Calu3 (cell line): Measurements from ENCODE around the gene MACF1. TPM values are rescaled to one million over a fixed set of nuclear protein-coding genes. Genes with fewer than 3 reads are reported as not detected.
"Not testable (repeated sequence)": the region's sequence is repeated elsewhere in the genome, so short reads cannot be mapped to it uniquely, and the experiment has no call there.

Experiments
- BruUV-seq: library from RNA; stranded (reverse); fragments of 400-500 nt; replicated peaks from 2 replicates; lab custom pipeline; 2021; lab: Mats Ljungman, UMichigan
- CTCF ChIA-PET: fragments of 300-600 bp; sonication (Branson Sonifier 250); formaldehyde crosslinking; loops from one replicate; lab custom pipeline; 2022; ENCODE audit warnings: antibody characterized with exemption; lab: Charles Lee
- DNase-seq: peaks from one replicate; pipeline ENCODE4 v3.0.0; 2022
- H3K27ac Mint-ChIP-seq: one replicate; pipeline ENCODE4 v1.8.0; 2022; ENCODE audit warnings: mixed read lengths; ENCODE audit not compliant: unreplicated experiment
- H3K27me3 Mint-ChIP-seq: one replicate; pipeline ENCODE4 v1.8.0; 2022; ENCODE audit warnings: mixed read lengths; ENCODE audit not compliant: unreplicated experiment
- H3K36me3 Mint-ChIP-seq: one replicate; pipeline ENCODE4 v1.8.0; 2022; ENCODE audit warnings: mild to moderate bottlenecking, moderate library complexity, mixed read lengths; ENCODE audit not compliant: insufficient read depth, unreplicated experiment
- H3K4me1 Mint-ChIP-seq: one replicate; pipeline ENCODE4 v1.8.0; 2022; ENCODE audit warnings: mild to moderate bottlenecking, low read depth, mixed read lengths; ENCODE audit not compliant: unreplicated experiment
- H3K4me3 Mint-ChIP-seq: one replicate; pipeline ENCODE4 v1.8.0; 2022; ENCODE audit warnings: mild to moderate bottlenecking, low read depth, moderate library complexity, mixed read lengths; ENCODE audit not compliant: unreplicated experiment
- H3K9me3 Mint-ChIP-seq: one replicate; pipeline ENCODE4 v1.8.0; 2022; ENCODE audit warnings: low read depth, mixed read lengths; ENCODE audit not compliant: unreplicated experiment
- CTCF ChIP-seq: fragments of 200-600 bp; IDR thresholded peaks from one replicate; pipeline ENCODE4 v1.8.0; 2022; ENCODE audit warnings: antibody characterized with exemption; ENCODE audit not compliant: unreplicated experiment
- intact Hi-C: fragments of 100-400 bp; cut with micrococcal nuclease; formaldehyde crosslinking; loops from one replicate; pipeline ENCODE4 v1.10.0; 2022; ENCODE audit not compliant: unreplicated experiment
- total RNA-seq: library from RNA; stranded (reverse); gene quantifications from 2 replicates; pipeline ENCODE4 v1.2.3, GENCODE V29; 2022

The MACF1 gene
- total RNA-seq, 1 experiment from 2014 or later: 705 TPM

GRCh38 chr1:39493043-39493810 lies 288.7 kb downstream of the MACF1 start:
- peaks cover 36% of the 10 kb centered on the region for H3K36me3 Mint-ChIP-seq
- intact Hi-C loops, H3K4me3 Mint-ChIP-seq, BruUV-seq, H3K4me1 Mint-ChIP-seq, H3K27ac Mint-ChIP-seq, CTCF ChIA-PET, H3K9me3 Mint-ChIP-seq, DNase-seq: not testable (repeated sequence)
- H3K27me3 Mint-ChIP-seq: peaks cover 22% of the 10 kb centered on the region

- peaks cover 22% of the 10 kb centered on the region for H3K27me3 Mint-ChIP-seq
- CTCF ChIA-PET: no interaction called here
- intact Hi-C loops: no loop called here
Observed at GRCh38 chr1:39494671-39495410, 290.3 kb downstream of the MACF1 start.

GRCh38 chr1:39496520-39496919 lies 292.0 kb downstream of the MACF1 start:
- H3K9me3 Mint-ChIP-seq, H3K36me3 Mint-ChIP-seq, H3K27ac Mint-ChIP-seq, CTCF ChIA-PET, DNase-seq, H3K4me1 Mint-ChIP-seq, intact Hi-C loops, H3K4me3 Mint-ChIP-seq, BruUV-seq: not testable (repeated sequence)
- peaks cover 22% of the 10 kb centered on the region for H3K27me3 Mint-ChIP-seq

More at GRCh38 chr1:39494671-39495410, 290.3 kb downstream of the MACF1 start:
- TF ChIP-seq CTCF: no peak
- no peak for DNase-seq
- no TSS peak for BruUV-seq
- no peaks in the 10 kb centered on the region for H3K9me3 Mint-ChIP-seq
- H3K4me1 Mint-ChIP-seq: no peaks in the 10 kb centered on the region
- H3K4me3 Mint-ChIP-seq: no peak overlapping the region
- peaks cover 20% of the 10 kb centered on the region for H3K36me3 Mint-ChIP-seq
- H3K27ac Mint-ChIP-seq: no peak overlapping the region

GRCh38 chr1:39497585-39497984 lies 293.1 kb downstream of the MACF1 start:
- no peaks in the 10 kb centered on the region for H3K9me3 Mint-ChIP-seq
- BruUV-seq: no TSS peak
- no peak for TF ChIP-seq CTCF
- H3K27me3 Mint-ChIP-seq: peaks cover 22% of the 10 kb centered on the region
- H3K4me1 Mint-ChIP-seq: no peaks in the 10 kb centered on the region
- no peak overlapping the region for H3K4me3 Mint-ChIP-seq
- H3K27ac Mint-ChIP-seq: no peak overlapping the region
- CTCF ChIA-PET: no interaction called here
- intact Hi-C loops: no loop called here
- H3K36me3 Mint-ChIP-seq: peaks cover 9% of the 10 kb centered on the region
- DNase-seq: no peak

- peaks cover 16% of the 10 kb centered on the region for H3K27me3 Mint-ChIP-seq
- BruUV-seq, H3K36me3 Mint-ChIP-seq, DNase-seq, intact Hi-C loops, H3K9me3 Mint-ChIP-seq, CTCF ChIA-PET, H3K27ac Mint-ChIP-seq, H3K4me3 Mint-ChIP-seq, H3K4me1 Mint-ChIP-seq: not testable (repeated sequence)
Observed at GRCh38 chr1:39498096-39498710, 293.7 kb downstream of the MACF1 start.

- H3K4me1 Mint-ChIP-seq, CTCF ChIA-PET, H3K36me3 Mint-ChIP-seq, H3K9me3 Mint-ChIP-seq, intact Hi-C loops, H3K27ac Mint-ChIP-seq, H3K4me3 Mint-ChIP-seq, DNase-seq, BruUV-seq: not testable (repeated sequence)
- H3K27me3 Mint-ChIP-seq: peaks cover 10% of the 10 kb centered on the region
Observed at GRCh38 chr1:39498821-39499220, 294.3 kb downstream of the MACF1 start.
